Loucy (cell line): ENCODE results near the gene IQCE.

Source experiments
- H2AFZ ChIP-seq: fragments of 200-600 bp; sonication (generic); 2 replicates; pipeline ENCODE4 v1.6.0; 2016; ENCODE audit warnings: antibody characterized with exemption, mild to moderate bottlenecking, low read length, moderate library complexity
- H3F3A ChIP-seq: fragments of 200-600 bp; 2 replicates; pipeline ENCODE4 v1.6.0; 2016; ENCODE audit warnings: antibody characterized with exemption, low read depth, mild to moderate bottlenecking
- H3K27me3 ChIP-seq: fragments of 200-600 bp; sonication (generic); 2 replicates; pipeline ENCODE4 v1.6.1; 2014; ENCODE audit warnings: low read length, mild to moderate bottlenecking; ENCODE audit not compliant: insufficient read depth, poor library complexity, severe bottlenecking
- H3K36me3 ChIP-seq: fragments of 200-600 bp; sonication (generic); 2 replicates; pipeline ENCODE4 v1.6.1; 2016; ENCODE audit warnings: low read length; ENCODE audit not compliant: insufficient read depth
- H3K4me1 ChIP-seq: fragments of 200-600 bp; sonication (generic); 2 replicates; pipeline ENCODE4 v1.5.1; 2014; ENCODE audit warnings: low read length, mild to moderate bottlenecking; ENCODE audit not compliant: insufficient read depth, poor library complexity, severe bottlenecking
- H3K4me2 ChIP-seq: fragments of 200-600 bp; sonication (generic); 2 replicates; pipeline ENCODE4 v1.6.0; 2014; ENCODE audit warnings: antibody characterized with exemption, low read length, low read depth, mild to moderate bottlenecking; ENCODE audit not compliant: poor library complexity, severe bottlenecking
- H3K4me3 ChIP-seq: fragments of 200-600 bp; sonication (generic); 2 replicates; pipeline ENCODE4 v1.5.1; 2014; ENCODE audit warnings: low read length, mild to moderate bottlenecking, mixed read lengths; ENCODE audit not compliant: poor library complexity, severe bottlenecking
- H3K79me2 ChIP-seq: fragments of 200-600 bp; sonication (generic); 2 replicates; pipeline ENCODE4 v1.6.1; 2014; ENCODE audit warnings: low read length; ENCODE audit not compliant: insufficient read depth
- H3K9ac ChIP-seq: fragments of 200-600 bp; sonication (generic); 2 replicates; pipeline ENCODE4 v1.6.0; 2014; ENCODE audit warnings: mild to moderate bottlenecking, low read depth, low read length, moderate library complexity; ENCODE audit not compliant: poor library complexity, severe bottlenecking
- H3K9me2 ChIP-seq: fragments of 200-600 bp; sonication (generic); replicated peaks from 2 replicates; pipeline ENCODE4 v1.6.1; 2016; ENCODE audit warnings: low read depth, low read length, mixed read lengths
- H3K9me3 ChIP-seq: fragments of 200-600 bp; sonication (generic); 2 replicates; pipeline ENCODE4 v1.6.1; 2014; ENCODE audit warnings: mild to moderate bottlenecking, antibody characterized with exemption, low read length, low read depth; ENCODE audit not compliant: insufficient read depth
- H4K20me1 ChIP-seq: fragments of 200-600 bp; sonication (generic); 2 replicates; pipeline ENCODE4 v1.6.0; 2014; ENCODE audit warnings: antibody characterized with exemption, low read length, mild to moderate bottlenecking; ENCODE audit not compliant: insufficient read depth, poor library complexity, severe bottlenecking
- CTCF ChIP-seq: fragments of 200-600 bp; sonication (generic); conservative IDR thresholded peaks from 2 replicates; pipeline ENCODE4 v1.5.1; 2014; ENCODE audit warnings: mild to moderate bottlenecking, antibody characterized with exemption, low read length
- EZH2phosphoT487 ChIP-seq: fragments of 200-600 bp; IDR thresholded peaks from 2 replicates; pipeline ENCODE4 v1.6.1; 2018; ENCODE audit warnings: antibody characterized with exemption, mild to moderate bottlenecking, moderate library complexity, borderline replicate concordance

IQCE gene

GRCh38 chr7:2570021-2570420 is 11.2 kb downstream of the IQCE start:
- H3K79me2 ChIP-seq = no peaks in the 10 kb centered on the region
- no peak overlapping the region for H2AFZ ChIP-seq
- no peaks in the 10 kb centered on the region for H3K4me1 ChIP-seq
- H3K36me3 ChIP-seq = no peaks in the 10 kb centered on the region
- no peak overlapping the region for H3K4me2 ChIP-seq
- H3K9ac ChIP-seq = no peak overlapping the region
- no peaks in the 10 kb centered on the region for H3K9me3 ChIP-seq
- H3K4me3 ChIP-seq = no peak overlapping the region
- no peaks in the 10 kb centered on the region for H3F3A ChIP-seq
- H3K9me2 ChIP-seq = no peaks in the 10 kb centered on the region
- H3K27me3 ChIP-seq = no peaks in the 10 kb centered on the region
- TF ChIP-seq EZH2phosphoT487 (no peak), CTCF (no peak)
- H4K20me1 ChIP-seq = no peaks in the 10 kb centered on the region

- Histone ChIP-seq H2AFZ (no peak overlapping the region), H3K79me2 (no peaks in the 10 kb centered on the region), H3K9me3 (no peaks in the 10 kb centered on the region), H3F3A (no peaks in the 10 kb centered on the region), H3K4me2 (no peak overlapping the region), H3K36me3 (no peaks in the 10 kb centered on the region), H3K4me3 (no peak overlapping the region), H3K4me1 (peaks cover 2% of the 10 kb centered on the region), H3K9ac (no peak overlapping the region), H4K20me1 (no peaks in the 10 kb centered on the region), H3K27me3 (no peaks in the 10 kb centered on the region), H3K9me2 (no peaks in the 10 kb centered on the region)
- no peak for TF ChIP-seq EZH2phosphoT487
- no peak for TF ChIP-seq CTCF
Observed at GRCh38 chr7:2571409-2571808, 12.6 kb downstream of the IQCE start.

- H3K9ac ChIP-seq = no peak overlapping the region
- H2AFZ ChIP-seq = no peak overlapping the region
- no peaks in the 10 kb centered on the region for H4K20me1 ChIP-seq
- H3K79me2 ChIP-seq = no peaks in the 10 kb centered on the region
- H3K27me3 ChIP-seq = no peaks in the 10 kb centered on the region
- H3K4me2 ChIP-seq = no peak overlapping the region
- no peak overlapping the region for H3K4me3 ChIP-seq
- no peaks in the 10 kb centered on the region for H3K9me2 ChIP-seq
- H3K4me1 ChIP-seq = peaks cover 2% of the 10 kb centered on the region
- TF ChIP-seq EZH2phosphoT487 (no peak), CTCF (no peak)
- H3F3A ChIP-seq = no peaks in the 10 kb centered on the region
- H3K9me3 ChIP-seq = no peaks in the 10 kb centered on the region
- no peaks in the 10 kb centered on the region for H3K36me3 ChIP-seq
Observed at GRCh38 chr7:2572101-2572842, 13.5 kb downstream of the IQCE start.
